Suprapubic skin (tissue), 4 donors: Measurements from ENCODE around the gene TMEM181.

Experiments
- CTCF ChIP-seq, 2 donors: fragments of 200-600 bp in 1 of 2; fragments of 450-650 bp in 1 of 2; sonication (generic) in 1 of 2; IDR thresholded peaks; one replicate each; pipeline ENCODE4 v1.5.1; 2016 to 2019; ENCODE audit warnings: antibody characterized with exemption in 2 of 2, mild to moderate bottlenecking in 1 of 2, moderate library complexity in 1 of 2
- POLR2A ChIP-seq, 2 donors: fragments of 450-650 bp; IDR thresholded peaks; one replicate each; pipeline ENCODE4 v1.6.1; 2017; ENCODE audit warnings: antibody characterized with exemption in 2 of 2, mild to moderate bottlenecking in 2 of 2, moderate library complexity in 2 of 2
- POLR2AphosphoS5 ChIP-seq, 3 donors: sonication (generic); formaldehyde crosslinking; IDR thresholded peaks; one replicate each; pipeline ENCODE4 v1.6.1; 2017; ENCODE audit warnings: antibody characterized with exemption in 3 of 3

GRCh38 chr6:158531566-158531965 is 28.3 kb upstream of the TMEM181 start:
- TF ChIP-seq CTCF (IDR thresholded peaks at IDR 0.05) = no peak
- TF ChIP-seq POLR2A (IDR thresholded peaks at IDR 0.05) = no peak
- no peak for TF ChIP-seq POLR2AphosphoS5 (IDR thresholded peaks at IDR 0.05)
